Neuronal stem cell (in vitro differentiated cells): ENCODE measurements around the gene CLEC16A.

Experiments
- DNase-seq: peaks from one replicate; pipeline ENCODE4 v3.0.0-alpha.2; 2013; ENCODE audit warnings: low spot score
- H2AFZ ChIP-seq: one replicate; pipeline ENCODE4 v1.6.1; 2013; ENCODE audit warnings: mild to moderate bottlenecking, low read length, inconsistent platforms
- H2AK5ac ChIP-seq: 2 replicates; pipeline ENCODE4 v1.6.1; 2013; ENCODE audit warnings: low read depth, mild to moderate bottlenecking, inconsistent platforms, low read length, moderate library complexity, mixed read lengths
- H2BK120ac ChIP-seq: 2 replicates; pipeline ENCODE4 v1.6.1; 2013; ENCODE audit warnings: low read depth, mild to moderate bottlenecking, inconsistent platforms, low read length, moderate library complexity, mixed read lengths
- H2BK12ac ChIP-seq: one replicate; pipeline ENCODE4 v1.6.1; 2013; ENCODE audit warnings: low read length, inconsistent platforms
- H2BK15ac ChIP-seq: 2 replicates; pipeline ENCODE4 v1.6.1; 2013; ENCODE audit warnings: mild to moderate bottlenecking, low read length, inconsistent platforms, mixed read lengths
- H2BK5ac ChIP-seq: one replicate; pipeline ENCODE4 v1.6.1; 2013; ENCODE audit warnings: inconsistent platforms, mild to moderate bottlenecking, low read length, moderate library complexity
- H3K14ac ChIP-seq: one replicate; pipeline ENCODE4 v1.6.1; 2013; ENCODE audit warnings: low read length, inconsistent platforms
- H3K18ac ChIP-seq: 2 replicates; pipeline ENCODE4 v1.6.1; 2013; ENCODE audit warnings: low read length, inconsistent platforms
- H3K23ac ChIP-seq: 2 replicates; pipeline ENCODE4 v1.6.1; 2013; ENCODE audit warnings: low read depth, mild to moderate bottlenecking, mixed read lengths, low read length, inconsistent platforms; ENCODE audit not compliant: poor library complexity
- H3K27ac ChIP-seq: replicated peaks from 3 replicates; pipeline ENCODE4 v1.5.1; 2013; ENCODE audit warnings: low read length, inconsistent platforms
- H3K27me3 ChIP-seq, 3 experiments: 2 replicates each; pipeline ENCODE4 v1.6.1; 2013; ENCODE audit warnings: low read length in 3 of 3, mild to moderate bottlenecking in 2 of 3, inconsistent platforms in 1 of 3, low read depth in 1 of 3, mixed read lengths in 1 of 3, moderate library complexity in 1 of 3; ENCODE audit not compliant: control insufficient read depth in 3 of 3, insufficient read depth in 3 of 3
- H3K36me3 ChIP-seq, 2 donors: replicated peaks in 1 of 2; 2 replicates each; pipeline ENCODE4 v1.6.1; 2013; ENCODE audit warnings: low read length in 2 of 2; ENCODE audit not compliant: control insufficient read depth in 2 of 2, insufficient read depth in 2 of 2
- H3K4ac ChIP-seq: 2 replicates; pipeline ENCODE4 v1.6.1; 2013; ENCODE audit warnings: inconsistent platforms, mild to moderate bottlenecking, low read length, moderate library complexity
- H3K4me1 ChIP-seq, 2 donors: 1 replicate in 1 of 2; 2 replicates in 1 of 2; pipeline ENCODE4 v1.6.1; 2013; ENCODE audit warnings: low read length in 2 of 2, low read depth in 1 of 2; ENCODE audit not compliant: control insufficient read depth in 2 of 2, insufficient read depth in 1 of 2
- H3K4me2 ChIP-seq: one replicate; pipeline ENCODE4 v1.6.1; 2013; ENCODE audit warnings: mild to moderate bottlenecking, low read length, inconsistent platforms; ENCODE audit not compliant: insufficient read depth, poor library complexity, severe bottlenecking
- H3K4me3 ChIP-seq, 2 donors: 2 replicates each; pipeline ENCODE4 v1.5.1; 2013; ENCODE audit warnings: low read length in 2 of 2, mild to moderate bottlenecking in 2 of 2, inconsistent platforms in 1 of 2, moderate library complexity in 1 of 2
- H3K79me1 ChIP-seq: one replicate; pipeline ENCODE4 v1.6.1; 2013; ENCODE audit warnings: low read depth, mild to moderate bottlenecking, inconsistent platforms, low read length, moderate library complexity
- H3K9ac ChIP-seq: one replicate; pipeline ENCODE4 v1.6.1; 2013; ENCODE audit warnings: mild to moderate bottlenecking, low read depth, low read length, inconsistent platforms; ENCODE audit not compliant: poor library complexity
- H3K9me3 ChIP-seq, 2 donors: replicated peaks in 1 of 2; 2 replicates each; pipeline versions ENCODE3 to v1.6.1; 2013; ENCODE audit warnings: low read length in 2 of 2, mild to moderate bottlenecking in 2 of 2, inconsistent platforms in 1 of 2, low read depth in 1 of 2, mixed read lengths in 1 of 2, moderate library complexity in 1 of 2; ENCODE audit not compliant: control insufficient read depth in 2 of 2, insufficient read depth in 1 of 2
- H4K8ac ChIP-seq: one replicate; pipeline ENCODE4 v1.6.1; 2013; ENCODE audit warnings: low read depth, mild to moderate bottlenecking, inconsistent platforms, low read length, moderate library complexity
- H4K91ac ChIP-seq: one replicate; pipeline ENCODE4 v1.6.1; 2013; ENCODE audit warnings: low read length, low read depth, mild to moderate bottlenecking, inconsistent platforms; ENCODE audit not compliant: poor library complexity
- WGBS, 2 donors: extraction: QIAGEN DNeasy Blood & Tissue Kit; methylation state at CpG; one replicate each; pipeline ENCODE4 v1.1.7; 2013; ENCODE audit warnings: missing lambda C conversion rate in 2 of 2, mixed read lengths in 1 of 2; ENCODE audit not compliant: insufficient read length in 2 of 2, insufficient replicate concordance in 1 of 2; ENCODE audit errors: extremely low coverage in 2 of 2; 5-methylcytosine and 5-hydroxymethylcytosine counted together

The CLEC16A gene

GRCh38 chr16:11183951-11184350 lies 239.6 kb downstream of the CLEC16A start:
- no peak for DNase-seq
- Histone ChIP-seq H3K9me3 (no peaks in the 10 kb centered on the region), H3K9ac (no peak overlapping the region), H3K18ac (no peak overlapping the region), H2BK15ac (no peak overlapping the region), H2BK12ac (no peak overlapping the region), H2BK120ac (no peak overlapping the region), H3K23ac (no peak overlapping the region), H3K14ac (no peak overlapping the region), H3K4me3 (no peak overlapping the region), H3K4me2 (no peak overlapping the region), H3K27me3 (no peaks in the 10 kb centered on the region), H3K4me1 (peaks cover 3 to 4% of the 10 kb centered on the region in 2 donors), H2AFZ (no peak overlapping the region), H4K8ac (no peak overlapping the region), H2AK5ac (no peak overlapping the region), H3K4ac (no peak overlapping the region), H3K36me3 (peaks cover 0 to 11% of the 10 kb centered on the region in 2 donors), H3K27ac (no peak overlapping the region), H3K79me1 (no peaks in the 10 kb centered on the region), H4K91ac (no peak overlapping the region), H2BK5ac (no peak overlapping the region)
- WGBS, 2 donors = no CpG with 5 or more reads among the region's 10 CpGs

DNA sequence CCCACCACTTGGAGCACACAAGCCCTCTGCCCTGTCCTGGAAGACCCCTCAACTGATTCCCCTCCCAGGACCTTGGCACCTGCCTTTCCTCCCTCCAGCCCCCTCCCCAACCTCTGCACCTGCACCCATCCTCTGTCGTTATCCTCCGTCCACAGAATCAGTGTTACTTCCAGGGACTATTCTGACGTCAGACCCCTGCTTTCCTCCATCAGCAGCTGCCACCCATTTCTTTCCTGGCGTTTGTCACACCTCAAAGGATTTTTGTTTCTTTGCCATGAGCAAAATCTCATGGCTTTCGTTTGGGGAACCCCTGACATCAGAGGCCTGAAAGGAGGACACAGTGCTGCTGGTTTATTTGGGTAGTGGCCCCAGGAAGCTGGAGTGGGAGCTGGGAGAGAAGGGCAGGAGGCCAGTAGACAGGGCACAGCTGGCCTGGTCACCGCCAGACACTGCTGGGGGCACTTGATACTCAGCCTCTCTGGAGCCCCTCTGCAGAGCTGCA lies 243.2 kb downstream of the CLEC16A start:
- Histone ChIP-seq H3K79me1 (no peaks in the 10 kb centered on the region), H2BK5ac (no peak overlapping the region), H3K14ac (no peak overlapping the region), H3K23ac (no peak overlapping the region), H3K4ac (no peak overlapping the region), H2BK15ac (no peak overlapping the region), H3K9me3 (no peaks in the 10 kb centered on the region), H2AK5ac (no peak overlapping the region), H3K27ac (no peak overlapping the region), H2BK12ac (no peak overlapping the region), H2AFZ (no peak overlapping the region), H3K18ac (no peak overlapping the region), H2BK120ac (no peak overlapping the region), H3K4me2 (no peak overlapping the region), H3K27me3 (no peaks in the 10 kb centered on the region), H3K9ac (no peak overlapping the region), H3K36me3 (no peaks in the 10 kb centered on the region), H3K4me1 (peaks cover 0 to under 1% of the 10 kb centered on the region in 2 donors), H3K4me3 (no peak overlapping the region), H4K8ac (no peak overlapping the region), H4K91ac (no peak overlapping the region)
- no CpG with 5 or more reads among the region's 6 CpGs for WGBS, 2 donors
- DNase-seq = no peak

GRCh38 chr16:11188801-11189740 lies 244.7 kb downstream of the CLEC16A start:
- Histone ChIP-seq H3K4ac (no peak overlapping the region), H3K36me3 (no peaks in the 10 kb centered on the region), H3K27ac (no peak overlapping the region), H3K18ac (peak overlapping the region; percentile 18), H2AFZ (no peak overlapping the region), H3K23ac (no peak overlapping the region), H2BK5ac (no peak overlapping the region), H3K4me1 (no peaks in the 10 kb centered on the region), H3K4me2 (no peak overlapping the region), H4K91ac (no peak overlapping the region), H3K9me3 (no peaks in the 10 kb centered on the region), H3K27me3 (no peaks in the 10 kb centered on the region), H2BK12ac (no peak overlapping the region), H3K79me1 (no peaks in the 10 kb centered on the region), H2BK15ac (no peak overlapping the region), H2AK5ac (no peak overlapping the region), H3K14ac (no peak overlapping the region), H4K8ac (no peak overlapping the region), H3K4me3 (no peak overlapping the region), H3K9ac (no peak overlapping the region), H2BK120ac (no peak overlapping the region)
- no peak for DNase-seq
- WGBS, 2 donors = no CpG with 5 or more reads among the region's 23 CpGs
